ENCODE measurements around the gene ROBO2. TPM values are rescaled to one million over a fixed set of nuclear protein-coding genes. Genes with fewer than 3 reads are reported as not detected.

Gene ROBO2
- total RNA-seq, 4 donors from 2014 or later: under 0.01 to 2.9 (median 1.0) TPM

- WGBS, 2 donors (ENCODE audit: low coverage in 1 of 2): 74 to 78% methylated on average over 5 of the region's 7 CpGs
- TF ChIP-seq, protein P1, sequence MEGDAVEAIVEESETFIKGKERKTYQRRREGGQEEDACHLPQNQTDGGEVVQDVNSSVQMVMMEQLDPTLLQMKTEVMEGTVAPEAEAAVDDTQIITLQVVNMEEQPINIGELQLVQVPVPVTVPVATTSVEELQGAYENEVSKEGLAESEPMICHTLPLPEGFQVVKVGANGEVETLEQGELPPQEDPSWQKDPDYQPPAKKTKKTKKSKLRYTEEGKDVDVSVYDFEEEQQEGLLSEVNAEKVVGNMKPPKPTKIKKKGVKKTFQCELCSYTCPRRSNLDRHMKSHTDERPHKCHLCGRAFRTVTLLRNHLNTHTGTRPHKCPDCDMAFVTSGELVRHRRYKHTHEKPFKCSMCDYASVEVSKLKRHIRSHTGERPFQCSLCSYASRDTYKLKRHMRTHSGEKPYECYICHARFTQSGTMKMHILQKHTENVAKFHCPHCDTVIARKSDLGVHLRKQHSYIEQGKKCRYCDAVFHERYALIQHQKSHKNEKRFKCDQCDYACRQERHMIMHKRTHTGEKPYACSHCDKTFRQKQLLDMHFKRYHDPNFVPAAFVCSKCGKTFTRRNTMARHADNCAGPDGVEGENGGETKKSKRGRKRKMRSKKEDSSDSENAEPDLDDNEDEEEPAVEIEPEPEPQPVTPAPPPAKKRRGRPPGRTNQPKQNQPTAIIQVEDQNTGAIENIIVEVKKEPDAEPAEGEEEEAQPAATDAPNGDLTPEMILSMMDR (IDR thresholded peaks at IDR 0.05): no peak
- TF ChIP-seq EP300 (IDR thresholded peaks at IDR 0.05) (no peak), POLR2AphosphoS5 (IDR thresholded peaks at IDR 0.05) (no peak), POLR2A (IDR thresholded peaks at IDR 0.05) (no peak)
- ATAC-seq: no peak
These were observed 207.9 kb downstream of the ROBO2 start for GRCh38 chr3:77247817-77248216.

GRCh38 chr3:77248420-77248819 is 208.5 kb downstream of the ROBO2 start:
- Histone ChIP-seq H3K9me3 (no peaks in the 10 kb centered on the region), H3K27me3 (no peaks in the 10 kb centered on the region), H3K36me3 (no peaks in the 10 kb centered on the region), H3K27ac (no peak overlapping the region), H3K4me3 (no peak overlapping the region), H3K4me1 (no peaks in the 10 kb centered on the region)
- 59 to 87% methylated on average over 5 to 10 of the region's 17 CpGs for WGBS, 2 donors (ENCODE audit: low coverage in 1 of 2)
- TF ChIP-seq, protein P1 (IDR thresholded peaks at IDR 0.05): no peak
- no peak for TF ChIP-seq POLR2A (IDR thresholded peaks at IDR 0.05)
- ATAC-seq: no peak

More at GRCh38 chr3:77247817-77248216, 207.9 kb downstream of the ROBO2 start:
- H3K4me1 ChIP-seq: no peaks in the 10 kb centered on the region
- no peaks in the 10 kb centered on the region for H3K36me3 ChIP-seq
- no peaks in the 10 kb centered on the region for H3K27me3 ChIP-seq
- H3K4me3 ChIP-seq: no peak overlapping the region
- H3K9me3 ChIP-seq: no peaks in the 10 kb centered on the region
- no peak overlapping the region for H3K27ac ChIP-seq

DNA sequence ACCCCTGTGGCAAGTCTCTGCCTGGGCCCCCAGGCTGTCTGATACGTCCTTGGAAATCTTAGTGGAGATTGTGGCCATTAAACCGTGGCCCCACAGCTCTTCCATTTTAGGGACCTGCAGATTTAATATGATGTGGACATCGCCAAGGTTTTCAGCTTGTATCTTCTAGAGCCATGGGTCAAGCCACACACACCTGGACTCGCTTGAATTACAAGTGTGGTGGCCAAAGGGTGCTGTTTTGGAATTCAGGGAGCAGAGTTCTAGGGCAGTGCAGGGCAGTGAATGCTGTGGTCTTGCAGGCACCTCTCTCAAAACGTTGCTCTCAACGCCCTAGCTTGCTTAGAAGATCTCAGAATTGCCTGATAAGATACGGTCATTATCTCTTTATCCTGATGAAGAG is 211.2 kb downstream of the ROBO2 start:
- WGBS, 2 donors (ENCODE audit: low coverage in 1 of 2): 60 to 67% methylated on average over 1 to 4 of the region's 7 CpGs
- ATAC-seq: no peak
- Histone ChIP-seq H3K9me3 (no peaks in the 10 kb centered on the region), H3K36me3 (no peaks in the 10 kb centered on the region), H3K27me3 (no peaks in the 10 kb centered on the region), H3K4me1 (no peaks in the 10 kb centered on the region), H3K27ac (no peak overlapping the region), H3K4me3 (no peak overlapping the region)
- no peak for TF ChIP-seq EP300 (IDR thresholded peaks at IDR 0.05)
- TF ChIP-seq POLR2A (IDR thresholded peaks at IDR 0.05): no peak
- TF ChIP-seq, protein P1 (IDR thresholded peaks at IDR 0.05): no peak
- TF ChIP-seq POLR2AphosphoS5 (IDR thresholded peaks at IDR 0.05): no peak

DNA sequence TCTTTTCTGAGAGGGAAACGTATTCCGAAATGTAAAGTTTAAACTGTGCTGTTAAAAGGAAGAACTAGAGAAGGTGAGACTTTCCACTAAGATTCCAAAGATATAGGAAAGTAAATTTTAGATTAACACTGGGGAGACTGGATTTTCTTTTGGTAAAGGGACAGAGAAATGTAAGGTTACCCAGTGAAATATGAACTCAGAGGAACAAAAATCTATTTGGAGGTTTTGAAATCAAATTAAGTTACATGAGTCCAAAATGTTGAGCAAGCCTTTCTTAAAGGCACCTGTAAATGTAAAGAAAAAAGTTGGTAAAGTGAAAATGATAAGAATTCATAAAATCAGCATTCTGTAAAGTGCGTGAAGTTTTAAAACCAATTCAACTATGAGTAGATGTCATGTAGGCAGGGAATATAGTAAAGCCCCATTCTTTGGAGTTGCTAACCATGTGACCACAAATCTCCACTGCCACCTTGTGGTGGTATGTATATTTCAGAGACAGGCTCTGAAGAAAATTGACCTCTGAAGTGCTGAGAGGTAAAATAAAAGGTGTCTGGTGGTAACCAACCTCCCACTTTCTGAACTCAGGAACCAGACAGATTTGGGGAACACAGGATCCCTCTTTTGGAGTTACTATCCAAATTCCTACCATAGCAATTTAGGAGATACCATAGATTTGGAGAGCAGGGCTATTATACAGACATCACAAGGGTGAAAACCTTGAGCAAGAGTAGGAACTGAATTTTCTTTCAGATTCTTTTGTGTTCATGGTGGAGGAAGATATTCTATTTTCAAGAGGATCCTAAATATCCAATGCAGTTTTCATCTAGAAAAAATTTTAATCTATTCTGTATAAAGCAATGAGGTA is 215.3 kb downstream of the ROBO2 start:
- H3K4me1 ChIP-seq: no peaks in the 10 kb centered on the region
- no peak overlapping the region for H3K27ac ChIP-seq
- ATAC-seq: peak; percentile 51
- H3K27me3 ChIP-seq: no peaks in the 10 kb centered on the region
- no peak for TF ChIP-seq POLR2A (IDR thresholded peaks at IDR 0.05)
- TF ChIP-seq, protein P1 (IDR thresholded peaks at IDR 0.05): peak; percentile 34 to 68 (median 56)
- H3K9me3 ChIP-seq: no peaks in the 10 kb centered on the region
- 58 to 60% methylated on average over 3 of the region's 3 CpGs for WGBS, 2 donors (ENCODE audit: low coverage in 1 of 2)
- H3K4me3 ChIP-seq: no peak overlapping the region
- no peaks in the 10 kb centered on the region for H3K36me3 ChIP-seq
